Occipital lobe (tissue), 2 donors: ENCODE results near the gene LAMTOR2. TPM values are rescaled to one million over a fixed set of nuclear protein-coding genes. Genes with fewer than 3 reads are reported as not detected.
"Not testable (repeated sequence)": the region's sequence is repeated elsewhere in the genome, so short reads cannot be mapped to it uniquely, and the experiment has no call there.

ENCODE experiments used
- DNase-seq: peaks from one replicate; lab custom pipeline; 2025; lab: John Stamatoyannopoulos, UW
- total RNA-seq: library from RNA; depleted of rRNA; stranded (reverse); fragments of >200 nt; gene quantifications from one replicate; pipeline ENCODE4 v1.2.3, GENCODE V29; 2014

LAMTOR2 gene
- total RNA-seq = 30.7 TPM

GRCh38 chr1:156054500-156055280, at the start of gene LAMTOR2:
Gene LAMTOR2 (plus strand): TSS chr1:156054782. CDS start chr1:156054890, 108 bp downstream.
- peak; percentile 98 for DNase-seq

- DNase-seq = no peak
Measured at GRCh38 chr1:156004843-156005584, 49.6 kb upstream of the LAMTOR2 start.

- DNase-seq = no peak
Measured at GRCh38 chr1:156006666-156007376, 47.8 kb upstream of the LAMTOR2 start.

- no peak for DNase-seq
Measured at GRCh38 chr1:156009404-156009803, 45.2 kb upstream of the LAMTOR2 start.

- no peak for DNase-seq
Measured at GRCh38 chr1:156012051-156012817, 42.3 kb upstream of the LAMTOR2 start.

GRCh38 chr1:156014829-156015228, 39.8 kb upstream of the LAMTOR2 start:
- DNase-seq = no peak

GRCh38 chr1:156019946-156020292, 34.7 kb upstream of the LAMTOR2 start:
- DNase-seq = no peak

- DNase-seq = peak; percentile 90
Measured at GRCh38 chr1:156020293-156021092, 34.1 kb upstream of the LAMTOR2 start, which contains the start of gene SSR2. Gene SSR2 (minus strand): TSS chr1:156020951. CDS start chr1:156020167, 784 bp downstream.

GRCh38 chr1:156021093-156021428, 33.5 kb upstream of the LAMTOR2 start:
- DNase-seq = no peak

- no peak for DNase-seq
Measured at GRCh38 chr1:156021954-156022353, 32.6 kb upstream of the LAMTOR2 start.

- DNase-seq = no peak
Measured at GRCh38 chr1:156024801-156025200, 29.8 kb upstream of the LAMTOR2 start.

- no peak for DNase-seq
Measured at GRCh38 chr1:156025876-156026275, 28.7 kb upstream of the LAMTOR2 start.

- no peak for DNase-seq
Measured at GRCh38 chr1:156026588-156026987, 28.0 kb upstream of the LAMTOR2 start.

- no peak for DNase-seq
Measured at GRCh38 chr1:156033011-156033410, 21.6 kb upstream of the LAMTOR2 start.

- not testable (repeated sequence) for DNase-seq
Measured at GRCh38 chr1:156034991-156035390, 19.6 kb upstream of the LAMTOR2 start.

- DNase-seq = no peak
Measured at GRCh38 chr1:156042828-156043227, 11.8 kb upstream of the LAMTOR2 start.

GRCh38 chr1:156045076-156045475, 9.5 kb upstream of the LAMTOR2 start:
- DNase-seq = no peak

- no peak for DNase-seq
Measured at GRCh38 chr1:156048663-156049258, 5.8 kb upstream of the LAMTOR2 start.

- DNase-seq = peak; percentile 24
Measured at GRCh38 chr1:156050376-156050775, 4.2 kb upstream of the LAMTOR2 start.
